GM18511 (cell line): ENCODE data around the gene CA10.

Experiments used
- ATAC-seq: cut with Tn5 transposase; IDR thresholded peaks from one replicate; pipeline ENCODE4 v1.9.1; 2021; ENCODE audit warnings: mild to moderate bottlenecking, moderate library complexity; ENCODE audit not compliant: unreplicated experiment

CA10 gene

DNA sequence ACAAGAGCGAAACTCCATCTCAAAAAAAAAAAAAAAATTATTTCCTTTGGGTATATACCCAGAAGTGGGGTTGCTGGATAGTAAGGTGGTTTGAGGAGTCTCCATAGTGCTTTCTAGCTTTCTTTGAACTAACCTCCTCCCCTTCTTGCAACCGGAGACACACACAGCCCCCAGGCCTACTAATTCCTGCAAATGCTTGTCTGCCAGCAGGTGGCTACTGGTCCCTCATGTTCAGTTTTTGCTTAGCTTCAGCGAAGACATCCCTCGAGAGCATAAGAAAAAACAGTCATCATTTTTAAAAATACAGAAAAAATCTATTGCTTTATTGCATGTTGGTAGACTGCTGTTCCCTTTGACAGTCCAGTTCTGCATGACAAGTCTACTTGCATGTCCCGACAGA, 459.2 kb downstream of the CA10 start:
- no peak for ATAC-seq

DNA sequence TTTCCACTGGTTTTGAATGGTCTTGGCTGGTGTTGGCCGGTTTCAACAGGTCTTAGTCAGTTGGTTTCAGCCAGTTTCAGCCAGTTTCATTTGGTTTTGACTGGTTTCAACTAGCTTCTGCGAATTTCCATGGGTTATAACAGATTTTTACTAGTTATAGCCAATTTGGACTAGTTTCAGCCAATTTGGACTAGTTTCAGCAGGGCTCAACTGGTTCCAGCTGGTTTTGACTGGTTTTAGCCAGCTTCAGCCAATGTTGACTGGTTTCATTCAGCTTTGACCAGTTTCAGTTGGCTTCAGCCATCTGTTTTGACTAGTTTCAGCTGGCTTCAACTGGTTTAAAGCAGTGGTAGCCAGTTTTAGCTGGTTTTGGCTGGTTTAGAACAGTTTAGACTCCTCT, 465.6 kb downstream of the CA10 start:
- no peak for ATAC-seq

DNA sequence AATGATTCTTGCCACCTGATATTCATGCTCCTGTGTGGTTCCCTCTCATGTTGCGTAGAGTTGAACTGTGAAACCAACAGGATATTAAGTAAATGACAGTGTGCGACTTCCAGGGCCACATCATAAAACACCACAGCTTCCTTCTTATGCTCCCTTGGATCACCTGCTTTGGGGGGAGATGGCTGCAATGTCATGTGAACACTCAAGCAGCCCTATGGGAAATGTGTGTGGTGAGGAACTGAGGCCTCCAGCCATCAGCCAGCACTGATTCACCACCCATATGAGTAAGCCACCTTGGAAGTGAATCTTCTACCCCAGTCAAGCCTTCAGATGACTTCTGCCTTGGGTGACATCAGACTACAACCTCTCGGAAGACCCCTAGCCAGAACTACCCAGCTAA, 470.6 kb downstream of the CA10 start:
- no peak for ATAC-seq

DNA sequence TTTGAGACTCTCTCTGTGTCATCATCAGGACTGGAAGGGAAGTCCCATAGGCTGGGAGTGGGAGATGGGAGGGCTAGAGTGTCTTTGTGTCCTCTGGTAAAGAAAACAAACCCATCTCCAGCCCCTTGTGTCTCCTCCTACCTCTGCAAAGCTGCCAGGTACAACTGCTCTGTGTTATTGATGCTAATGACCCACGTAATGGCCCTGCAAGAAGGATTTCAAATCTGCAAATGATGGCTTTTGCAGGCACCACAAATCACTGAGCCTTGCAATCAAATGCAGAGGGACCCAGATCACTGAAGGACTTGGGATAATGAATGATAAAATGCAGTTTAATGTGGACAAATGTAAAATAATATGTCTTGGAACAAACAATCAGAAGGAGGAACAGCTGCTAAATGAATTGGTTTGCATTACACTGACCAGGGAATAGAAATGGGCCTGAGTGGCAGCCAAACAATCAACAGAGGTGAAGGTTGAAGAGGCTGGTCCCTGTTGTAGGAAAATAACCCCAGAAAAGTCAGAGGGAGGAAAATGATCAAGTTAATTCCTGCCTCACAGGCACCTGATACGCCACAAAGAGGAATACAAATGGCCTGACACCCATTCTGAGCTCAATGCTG, 473.1 kb downstream of the CA10 start:
- no peak for ATAC-seq

DNA sequence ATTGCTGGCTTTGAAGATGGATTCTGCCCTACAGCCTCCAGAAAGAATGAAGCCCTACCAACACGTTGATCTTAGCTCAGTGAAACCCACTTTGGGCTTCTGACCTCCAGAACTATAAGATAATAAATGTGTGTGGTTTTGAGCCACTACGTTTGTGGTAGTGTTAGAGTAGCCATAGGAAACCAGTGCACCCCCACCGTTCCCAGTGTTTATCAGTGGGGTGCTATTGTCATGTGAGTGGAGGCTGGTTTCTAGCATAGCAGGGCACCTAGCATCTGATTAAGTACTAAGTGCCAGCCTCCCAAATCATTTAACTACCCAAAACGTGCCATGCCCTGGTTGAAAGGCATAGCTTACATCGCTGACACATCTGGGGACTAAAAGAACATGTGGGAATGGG, 474.3 kb downstream of the CA10 start:
- ATAC-seq: no peak

DNA sequence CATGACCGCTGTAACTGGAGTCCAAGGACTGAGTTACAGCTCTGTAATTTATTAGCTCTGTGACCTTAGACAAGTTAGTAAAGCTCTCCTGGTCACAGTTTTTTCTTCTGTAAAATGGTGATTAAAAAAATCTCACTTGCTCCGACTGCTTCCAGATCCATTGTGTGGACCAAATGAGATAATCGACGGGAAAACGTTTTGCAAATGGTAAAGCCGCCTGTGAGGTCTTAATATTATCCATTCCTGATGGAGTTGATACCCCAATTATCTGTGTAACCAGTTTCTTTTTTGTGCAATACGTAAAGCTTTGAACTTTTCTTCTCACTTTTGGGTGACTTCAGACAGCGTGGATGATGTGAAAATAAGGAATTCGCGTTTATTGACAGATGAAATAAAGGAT, 475.2 kb downstream of the CA10 start:
- no peak for ATAC-seq

DNA sequence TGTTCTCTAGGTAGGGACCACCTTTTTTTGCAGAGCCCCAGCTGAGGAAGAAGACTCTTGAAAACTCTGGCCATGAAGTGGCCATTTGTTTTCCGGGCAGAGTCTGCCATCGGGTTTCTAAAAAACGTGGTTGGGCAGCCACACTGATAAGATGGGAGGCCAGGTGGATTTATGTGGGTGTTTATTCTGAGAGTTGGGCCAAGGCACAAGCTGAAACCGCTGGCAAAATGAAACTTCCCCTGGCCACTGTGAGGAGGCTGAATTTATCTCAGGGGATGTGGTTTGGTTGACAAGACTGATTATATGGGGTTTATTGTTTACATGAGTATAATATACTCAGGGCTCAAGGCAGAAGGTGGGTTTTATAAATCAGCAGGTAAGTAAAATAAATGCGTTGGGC, 476.4 kb downstream of the CA10 start:
- no peak for ATAC-seq

DNA sequence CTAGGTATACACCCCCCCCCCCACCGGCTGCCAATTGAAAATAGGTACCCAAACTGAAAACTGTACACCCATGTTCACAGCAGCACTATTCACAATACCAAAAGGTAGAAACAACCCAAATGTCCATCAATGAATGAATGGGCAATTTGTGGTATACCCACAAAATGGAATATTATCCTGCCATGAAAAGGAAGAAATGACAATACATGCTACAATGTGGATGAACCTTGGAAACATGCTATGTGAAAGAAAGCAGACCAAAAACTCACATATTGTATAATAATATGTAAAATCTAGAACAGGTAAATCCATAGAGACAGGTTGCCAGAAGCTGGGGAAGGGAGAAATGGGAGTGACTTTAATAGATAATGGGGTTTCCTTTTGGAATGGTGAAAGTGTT, 480.6 kb downstream of the CA10 start:
- no peak for ATAC-seq

DNA sequence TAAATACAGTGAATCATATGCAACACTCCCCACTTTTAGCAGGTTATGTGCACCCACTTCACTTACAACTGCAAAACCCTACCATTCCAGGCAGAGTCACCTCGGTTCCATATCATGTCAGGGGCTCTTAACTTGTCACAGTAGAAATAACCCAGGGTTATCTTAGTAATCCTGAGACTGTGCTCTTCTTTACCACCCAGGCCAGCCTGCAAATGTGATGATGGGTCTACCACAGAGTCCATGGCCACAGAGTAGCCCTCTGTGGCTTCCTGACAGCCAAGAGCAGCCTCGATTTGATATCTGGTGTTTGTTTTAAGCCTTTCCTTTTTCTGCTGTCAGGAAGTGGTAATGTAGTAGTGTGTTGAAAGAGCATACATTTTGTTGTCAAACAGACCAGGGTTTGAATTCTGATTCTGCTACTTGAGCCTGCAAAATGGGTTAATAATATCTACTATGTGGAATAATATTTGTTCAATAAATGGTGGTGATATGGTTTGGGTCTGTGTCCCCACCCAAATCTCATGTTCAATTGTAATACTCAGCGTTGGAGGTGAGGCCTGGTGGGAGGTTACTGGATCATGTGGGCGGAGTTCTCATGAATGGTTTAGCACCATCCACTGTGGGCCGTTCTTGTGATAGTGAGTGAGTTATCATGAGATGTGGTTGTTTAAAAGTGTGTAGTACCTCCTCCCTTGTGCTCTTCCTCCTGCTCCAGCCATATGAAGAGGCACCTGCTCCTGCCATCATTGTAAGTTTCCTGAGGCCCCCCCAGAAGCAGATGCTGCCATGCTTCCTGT, 481.6 kb downstream of the CA10 start:
- ATAC-seq: no peak

- no peak for ATAC-seq
These were observed 483.8 kb downstream of the CA10 start for GRCh38 chr17:51674579-51675255.

GRCh38 chr17:51673070-51673469, 485.4 kb downstream of the CA10 start:
- no peak for ATAC-seq

- ATAC-seq: no peak
These were observed 486.4 kb downstream of the CA10 start for GRCh38 chr17:51672065-51672464.

DNA sequence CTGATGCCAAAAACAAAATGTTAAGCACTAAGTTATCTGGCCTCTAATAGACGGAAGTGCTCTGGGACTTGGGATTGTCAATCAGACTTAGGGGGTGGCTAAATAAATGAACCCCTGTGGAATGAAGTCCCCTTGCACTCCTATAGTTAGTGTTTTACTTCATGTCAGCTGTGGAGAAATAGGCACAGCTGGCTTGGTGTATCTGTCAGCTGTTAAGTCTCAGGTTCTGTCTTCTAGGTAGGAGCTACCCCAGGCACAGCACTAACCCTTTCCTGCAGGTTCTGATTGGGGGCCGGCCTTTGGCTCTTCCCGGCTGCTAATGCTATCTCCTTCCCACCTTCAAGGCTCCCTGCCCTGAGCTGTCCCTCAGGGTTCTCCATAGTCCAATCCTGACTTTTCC, 487.6 kb downstream of the CA10 start:
- no peak for ATAC-seq

DNA sequence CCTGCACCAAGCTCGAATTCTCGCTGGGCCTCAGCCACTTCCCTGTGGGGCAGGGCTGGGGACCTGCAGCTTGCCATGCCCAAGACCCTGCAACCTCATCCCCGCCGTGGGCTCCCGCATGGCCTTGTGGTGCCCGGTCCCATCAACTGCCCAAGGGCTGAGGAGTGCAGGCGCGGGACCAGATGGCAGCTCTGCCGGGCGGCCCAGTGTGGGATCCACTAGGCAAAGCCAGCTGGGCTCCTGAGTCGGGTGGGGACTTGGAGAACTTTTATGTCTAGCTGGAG, 489.6 kb downstream of the CA10 start:
- ATAC-seq: no peak

DNA sequence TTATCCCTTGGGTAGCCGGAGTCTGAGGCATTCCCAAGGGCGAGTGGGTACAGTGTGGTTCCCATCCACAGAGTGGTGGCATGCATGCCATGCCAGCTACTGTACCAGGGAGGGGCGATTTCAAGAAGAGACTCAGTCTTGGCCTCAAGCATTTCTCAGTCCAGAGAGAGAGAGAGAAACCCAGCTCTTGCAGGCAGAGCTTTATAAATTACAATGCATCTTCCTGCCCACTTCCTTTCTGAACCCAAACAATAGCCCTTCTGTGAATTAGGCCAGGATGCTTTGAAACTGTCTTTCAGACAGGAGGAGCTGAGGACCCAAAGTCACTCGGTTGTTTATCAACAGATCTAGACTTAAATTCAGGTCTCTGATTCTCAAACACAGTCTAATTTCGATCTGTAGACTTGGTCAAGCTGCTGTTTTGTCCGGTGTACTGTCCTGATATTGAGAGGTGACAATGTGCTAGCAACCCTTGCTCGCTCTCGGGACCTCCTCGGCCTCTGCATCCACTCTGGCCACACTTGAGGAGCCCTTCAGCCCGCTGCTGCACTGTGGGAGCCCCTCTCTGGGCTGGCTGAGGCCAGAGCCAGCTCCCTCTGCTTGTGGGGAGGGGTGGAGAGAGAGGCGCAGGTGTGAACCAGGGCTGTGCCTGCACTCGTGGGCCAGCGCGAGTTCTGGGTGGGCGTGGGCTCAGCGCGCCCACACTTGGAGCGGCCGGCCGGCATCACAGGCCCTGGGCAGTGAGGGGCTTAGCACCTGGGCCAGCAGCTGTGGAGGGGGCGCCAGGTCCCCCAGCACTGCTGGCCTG, 490.2 kb downstream of the CA10 start:
- ATAC-seq: no peak

DNA sequence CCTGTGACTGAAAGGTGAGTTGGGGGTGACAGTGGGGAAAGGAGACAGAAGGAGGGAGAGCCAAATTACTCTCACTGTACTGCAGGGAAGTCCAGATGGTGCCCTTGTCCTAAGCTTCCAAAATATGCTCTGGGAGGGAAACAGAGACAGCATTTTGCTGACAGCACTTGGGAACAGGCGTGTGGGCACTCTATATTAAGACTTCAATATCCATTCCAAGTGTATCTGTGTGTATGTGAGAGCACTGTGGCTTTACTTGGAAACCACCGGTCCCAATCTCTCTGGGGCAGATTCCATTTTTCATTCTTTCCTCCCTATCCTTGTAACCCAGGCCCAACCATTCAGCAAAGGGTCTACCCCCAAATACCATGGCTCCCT, 490.8 kb downstream of the CA10 start:
- no peak for ATAC-seq

GRCh38 chr17:51666971-51667705, 491.4 kb downstream of the CA10 start:
- no peak for ATAC-seq

- ATAC-seq: no peak
These were observed 496.1 kb downstream of the CA10 start for GRCh38 chr17:51662204-51663056.

- ATAC-seq: no peak
These were observed 497.1 kb downstream of the CA10 start for GRCh38 chr17:51661403-51661802.

GRCh38 chr17:51660266-51660665, 498.2 kb downstream of the CA10 start:
- ATAC-seq: no peak
